GM15510 (cell line): ENCODE data around the gene ITGB6.

Source experiments
- POLR2A ChIP-seq: IDR thresholded peaks from 3 replicates; pipeline ENCODE4 v1.6.1; 2011; ENCODE audit warnings: borderline replicate concordance; ENCODE audit not compliant: insufficient read length; ENCODE audit errors: extremely low read depth

Gene ITGB6

GRCh38 chr2:160141912-160142311 is 58.2 kb downstream of the ITGB6 start:
- no peak for TF ChIP-seq POLR2A

DNA sequence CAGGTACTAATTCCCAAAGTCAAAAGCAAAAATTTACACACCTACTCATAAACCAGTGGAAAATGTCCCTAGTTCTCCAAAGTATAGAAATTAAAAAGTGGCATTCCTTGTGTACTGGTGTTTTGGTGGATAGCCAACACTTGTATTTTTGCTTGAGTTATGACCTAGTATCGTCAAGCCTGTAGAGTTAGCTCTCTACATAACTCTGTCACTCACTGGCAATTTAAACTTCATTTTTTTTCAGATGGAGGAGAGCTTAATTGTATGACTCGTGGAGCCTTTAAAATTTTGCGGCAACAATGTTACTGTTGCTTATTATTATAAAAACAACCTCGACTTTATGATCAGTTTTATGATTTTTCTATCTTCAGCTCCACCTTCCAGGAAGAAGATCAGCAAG is 58.7 kb downstream of the ITGB6 start:
- TF ChIP-seq POLR2A = no peak

DNA sequence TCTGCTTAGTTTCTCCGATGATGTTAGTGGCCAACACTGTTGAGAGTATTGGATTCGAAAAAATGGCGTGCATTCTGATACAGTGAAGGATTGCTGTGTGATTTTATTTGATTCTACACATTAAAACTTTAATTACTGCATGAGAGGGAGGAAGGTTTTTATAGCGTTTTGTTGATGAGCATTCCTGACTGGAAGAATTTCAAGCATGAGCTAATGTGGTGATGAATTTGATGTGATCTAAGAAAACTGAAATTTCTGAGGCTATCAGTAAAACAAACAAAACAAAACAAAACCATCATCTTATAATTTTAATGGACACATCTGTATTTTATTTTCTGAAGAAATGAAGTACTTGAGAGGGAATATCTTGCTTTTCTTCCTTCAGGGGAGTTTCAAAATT is 59.6 kb downstream of the ITGB6 start:
- TF ChIP-seq POLR2A = no peak

DNA sequence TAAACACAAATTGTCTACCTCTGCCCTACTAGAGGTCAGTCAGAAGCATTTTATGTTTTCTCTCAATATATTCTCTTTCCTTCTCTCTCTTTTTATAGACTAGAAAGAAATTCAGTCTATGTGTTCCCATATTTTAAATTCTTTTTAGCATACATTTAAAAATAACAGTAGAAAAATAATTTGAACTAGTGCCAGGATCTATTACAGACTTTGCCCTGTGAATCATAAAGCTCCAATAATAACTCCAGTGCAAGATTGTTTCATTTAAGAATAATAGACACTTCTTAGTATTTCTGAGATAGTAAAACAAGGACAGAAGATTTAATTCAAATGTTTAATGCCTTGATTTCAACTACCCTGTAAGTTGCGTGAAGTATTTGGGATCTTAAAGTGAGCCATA is 60.1 kb downstream of the ITGB6 start:
- TF ChIP-seq POLR2A = no peak

DNA sequence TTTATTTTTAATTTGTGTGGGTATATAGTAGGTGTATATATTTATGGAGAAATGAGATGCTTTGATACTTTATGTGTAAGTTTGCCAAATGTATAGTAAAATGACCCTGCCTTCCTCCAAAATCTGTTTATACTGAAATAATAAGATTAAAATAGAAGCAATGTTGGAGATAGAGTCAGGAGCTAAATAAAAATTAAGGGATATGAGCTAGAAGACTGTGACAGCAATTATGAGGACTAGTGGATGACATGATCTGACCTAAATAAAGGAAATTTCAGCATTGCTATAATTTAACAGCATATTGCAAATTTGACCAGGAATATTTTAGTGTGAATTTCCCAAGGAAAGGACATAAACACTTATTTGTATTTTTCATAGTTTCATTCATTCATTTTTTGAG is 60.7 kb downstream of the ITGB6 start:
- TF ChIP-seq POLR2A = no peak

- TF ChIP-seq POLR2A = no peak
These were observed 61.7 kb downstream of the ITGB6 start for GRCh38 chr2:160138406-160138805.

DNA sequence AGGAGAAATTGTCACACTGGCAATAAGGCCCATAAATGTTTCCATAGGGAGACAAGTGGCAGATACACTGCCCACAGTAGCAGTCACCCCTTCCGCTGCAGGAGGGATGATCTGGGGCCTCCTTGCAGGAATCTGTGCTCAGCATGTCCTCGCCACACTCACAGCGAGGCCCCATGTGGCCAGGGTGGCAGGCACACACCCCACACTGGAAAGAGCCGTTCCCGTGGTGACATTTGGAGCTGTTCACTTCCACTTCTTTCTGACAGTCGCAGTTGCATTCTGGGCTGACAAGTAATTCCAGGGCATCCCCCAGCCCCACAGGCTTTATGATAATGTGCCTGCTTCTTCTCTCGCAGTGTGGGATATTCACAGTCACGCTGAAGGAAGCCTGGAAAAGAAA is 62.6 kb downstream of the ITGB6 start:
- no peak for TF ChIP-seq POLR2A

GRCh38 chr2:160132761-160133160 is 67.3 kb downstream of the ITGB6 start:
- no peak for TF ChIP-seq POLR2A

GRCh38 chr2:160126756-160127155 is 73.3 kb downstream of the ITGB6 start:
- TF ChIP-seq POLR2A = no peak

DNA sequence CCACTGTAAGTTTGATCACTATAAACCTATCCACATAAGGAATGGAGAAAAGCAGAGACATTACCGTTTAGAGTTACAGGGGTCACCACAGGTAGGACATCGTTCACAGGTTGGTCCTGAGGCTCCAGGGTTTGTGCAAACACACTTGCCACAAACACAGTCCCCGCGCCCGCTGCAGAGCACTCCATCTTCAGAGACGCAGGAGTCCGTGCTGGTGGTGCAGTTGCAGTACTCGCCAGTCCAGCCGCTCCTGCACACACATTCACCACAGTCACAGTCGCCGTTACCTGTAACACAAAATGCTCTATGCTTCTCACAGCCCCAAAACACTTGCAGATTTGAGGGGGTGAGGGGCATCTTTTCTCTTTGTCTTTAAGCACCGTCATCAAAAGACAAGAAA is 73.8 kb downstream of the ITGB6 start:
- TF ChIP-seq POLR2A = no peak

GRCh38 chr2:160125828-160126227 is 74.2 kb downstream of the ITGB6 start:
- TF ChIP-seq POLR2A = no peak

DNA sequence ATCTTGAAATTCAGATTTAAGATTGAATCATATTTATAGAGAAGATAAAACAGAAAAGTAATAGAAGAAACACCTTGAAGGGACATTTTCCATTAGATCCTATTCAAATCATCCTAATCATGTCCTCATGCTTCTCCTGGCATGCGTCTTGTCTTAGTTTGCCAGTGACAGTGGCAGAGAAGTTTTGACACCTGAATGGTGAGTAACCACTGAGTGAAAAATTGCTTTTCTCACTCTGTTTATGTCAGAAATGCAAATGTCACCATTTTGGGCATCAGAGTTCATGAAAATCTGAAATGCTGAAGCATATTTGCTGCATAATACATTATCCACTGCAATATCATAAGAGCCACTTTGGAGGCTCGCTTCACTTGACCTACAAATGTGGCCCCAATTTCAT is 74.7 kb downstream of the ITGB6 start:
- TF ChIP-seq POLR2A = no peak

GRCh38 chr2:160124571-160124970 is 75.5 kb downstream of the ITGB6 start:
- no peak for TF ChIP-seq POLR2A

DNA sequence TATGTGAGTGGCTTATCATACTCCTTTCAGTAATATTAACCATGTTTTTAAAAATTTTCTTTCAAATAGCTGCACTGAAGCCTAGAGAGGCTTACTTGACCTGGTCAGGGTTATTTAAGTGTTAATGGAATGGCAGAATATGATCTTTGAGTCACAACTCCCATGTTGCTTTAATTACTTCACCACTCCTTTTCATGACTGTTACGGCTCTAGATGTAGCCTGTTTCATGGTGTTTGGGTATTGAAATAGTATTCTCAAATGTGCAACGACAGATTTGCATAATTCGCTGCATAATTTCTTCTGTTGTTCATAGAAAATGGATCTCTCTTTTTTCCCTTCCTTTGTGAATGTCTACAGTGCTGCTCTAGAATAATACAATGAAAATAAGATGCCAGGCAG is 86.1 kb downstream of the ITGB6 start:
- TF ChIP-seq POLR2A = no peak

DNA sequence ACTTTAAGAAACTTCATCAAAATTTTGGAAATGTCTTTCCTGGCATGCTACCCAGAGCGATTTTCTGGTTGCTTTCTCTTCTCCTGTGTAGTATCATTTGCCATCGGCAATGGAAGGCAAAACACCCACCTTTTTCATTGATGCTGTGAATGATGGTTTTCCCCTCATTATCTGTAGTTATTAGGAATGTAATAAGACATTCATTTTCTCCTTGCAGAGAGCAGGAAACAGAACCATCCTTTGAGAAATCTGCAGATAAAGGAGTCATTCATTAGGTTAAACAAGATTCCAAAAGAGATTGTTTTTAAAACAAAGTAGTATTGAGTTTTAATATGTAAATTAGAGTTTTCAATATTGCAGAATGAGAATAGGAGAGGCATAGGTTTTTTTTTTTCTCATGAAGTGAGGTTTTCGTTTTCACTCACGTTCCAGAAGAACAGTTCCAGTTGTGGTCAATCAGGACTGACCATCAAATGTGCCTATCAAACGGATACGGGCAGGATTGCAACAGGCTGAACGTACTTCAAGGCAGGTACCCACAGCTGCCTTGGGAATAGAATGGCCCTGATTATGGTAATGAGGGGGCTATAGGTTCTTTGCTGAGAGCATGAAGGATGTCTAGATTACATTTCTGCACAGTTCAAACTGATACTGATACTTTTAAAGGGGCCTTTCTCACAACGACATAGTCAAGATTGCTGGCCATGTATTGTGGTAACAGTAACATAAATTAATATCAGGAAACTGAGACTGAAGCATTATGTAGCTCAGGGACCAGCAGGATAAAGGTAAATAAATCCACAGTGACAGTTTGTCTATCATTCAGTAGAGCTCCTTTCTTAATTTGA is 87.9 kb downstream of the ITGB6 start:
- TF ChIP-seq POLR2A = no peak

- TF ChIP-seq POLR2A = no peak
These were observed 89.3 kb downstream of the ITGB6 start for GRCh38 chr2:160110674-160111239.
